ENCODE measurements around the gene ALDH5A1.

Gene ALDH5A1

DNA sequence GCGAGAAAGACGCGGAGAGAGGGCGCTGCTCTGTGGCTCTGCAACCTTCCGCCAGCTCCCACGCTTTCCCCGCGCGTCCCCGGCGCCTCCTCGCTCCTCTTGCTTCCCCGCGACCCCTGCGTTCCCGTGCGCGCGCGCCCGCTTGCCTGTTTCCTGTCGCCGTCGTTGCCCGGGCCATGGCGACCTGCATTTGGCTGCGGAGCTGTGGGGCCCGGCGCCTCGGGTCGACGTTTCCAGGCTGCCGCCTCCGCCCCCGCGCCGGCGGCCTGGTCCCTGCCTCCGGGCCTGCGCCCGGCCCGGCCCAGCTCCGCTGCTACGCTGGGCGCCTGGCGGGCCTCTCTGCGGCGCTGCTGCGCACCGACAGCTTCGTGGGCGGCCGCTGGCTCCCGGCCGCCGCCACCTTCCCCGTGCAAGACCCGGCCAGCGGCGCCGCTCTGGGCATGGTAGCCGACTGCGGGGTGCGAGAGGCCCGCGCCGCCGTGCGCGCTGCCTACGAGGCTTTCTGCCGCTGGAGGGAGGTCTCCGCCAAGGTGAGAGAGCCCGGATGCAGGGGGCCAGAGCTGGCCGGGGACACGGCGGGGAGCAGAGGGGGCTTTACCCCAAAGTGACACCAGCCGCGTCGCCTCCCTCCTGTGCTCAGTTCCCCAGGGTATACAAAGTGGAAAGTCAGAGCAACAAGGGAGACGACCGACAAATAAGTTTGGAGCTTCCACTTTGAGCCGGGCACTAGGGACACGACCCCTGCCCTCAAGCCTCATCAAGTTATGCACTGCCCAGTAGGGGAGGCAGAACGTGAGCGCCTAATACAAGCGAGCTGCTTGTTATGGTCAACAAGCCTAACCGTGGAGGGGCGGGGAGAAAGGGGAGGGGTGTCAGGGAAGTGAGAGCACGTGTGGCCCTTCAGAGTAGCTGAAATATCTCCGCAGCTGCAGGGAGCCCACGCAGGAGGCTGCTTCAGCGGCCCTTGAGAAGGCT lies at the start of gene ALDH5A1:
Gene ALDH5A1 (plus strand): TSS at position 149 of the 975 bp plus-strand sequence. CDS start 28 bp downstream, at position 177.
- DNase-seq (ENCODE audit: low read depth in 2 of 2) = peak; percentile 71 to 79

GRCh38 chr6:24445704-24446103 lies 49.1 kb upstream of the ALDH5A1 start:
- no peak for DNase-seq (ENCODE audit: low read depth in 2 of 2)

DNA sequence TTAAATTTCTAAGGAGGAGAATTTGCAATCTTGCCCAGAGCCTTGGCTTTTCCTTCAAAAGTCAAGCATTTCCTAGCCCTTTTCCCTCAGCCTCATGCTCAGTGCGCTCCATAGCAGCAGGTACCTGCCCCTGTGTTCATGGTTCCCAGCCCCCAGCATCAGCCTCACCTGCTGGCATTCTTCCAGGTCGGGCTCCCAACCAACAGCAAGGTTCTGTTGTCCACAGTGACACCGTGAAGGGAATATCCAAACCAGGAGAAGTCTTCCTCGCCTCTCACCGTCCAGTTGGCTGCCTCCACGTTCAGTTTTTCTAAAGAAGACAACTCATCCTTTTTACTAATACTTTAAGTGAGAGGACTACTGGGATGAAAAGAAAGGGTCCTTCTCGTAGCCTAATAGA lies 48.1 kb upstream of the ALDH5A1 start:
- no peak for DNase-seq (ENCODE audit: low read depth in 2 of 2)

- DNase-seq (ENCODE audit: low read depth in 2 of 2) = no peak
Measured at GRCh38 chr6:24448396-24448795, 46.4 kb upstream of the ALDH5A1 start.

DNA sequence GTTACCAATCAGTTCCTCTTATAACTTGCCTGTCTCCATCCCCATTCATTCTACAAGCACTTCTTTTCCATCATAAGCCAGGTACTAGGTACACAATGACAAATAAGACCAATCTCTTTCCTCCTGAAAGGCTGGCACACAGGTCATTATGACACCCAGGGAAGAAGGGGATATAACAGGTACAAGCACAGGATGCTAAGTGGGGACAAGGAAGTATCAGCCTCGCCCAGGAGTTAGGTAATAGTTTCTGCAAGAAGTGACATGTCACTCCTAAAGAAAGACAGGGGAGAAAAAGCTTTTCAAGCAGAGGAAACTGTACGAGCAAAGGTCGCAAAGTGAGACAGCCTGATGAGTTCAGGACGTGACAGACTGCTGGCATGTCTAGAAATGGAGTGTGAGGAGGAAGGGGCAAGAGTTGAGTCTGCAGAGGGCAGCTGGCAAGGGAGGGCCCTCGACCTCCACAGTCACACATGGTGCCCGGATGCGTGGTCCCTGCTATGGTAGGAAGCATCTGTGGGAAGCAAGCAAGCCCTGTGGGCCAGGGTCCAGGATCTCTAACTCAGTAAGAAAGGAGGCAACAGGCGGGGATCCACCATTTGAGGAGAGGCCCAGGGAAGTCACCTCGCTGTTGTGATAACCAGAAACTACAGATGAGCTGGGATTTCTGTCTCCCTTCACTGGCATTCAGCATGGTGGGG lies 45.8 kb upstream of the ALDH5A1 start:
- DNase-seq (ENCODE audit: low read depth in 2 of 2) = no peak

GRCh38 chr6:24451581-24452388 lies 43.0 kb upstream of the ALDH5A1 start:
- no peak for DNase-seq (ENCODE audit: low read depth in 2 of 2)

- no peak for DNase-seq (ENCODE audit: low read depth in 2 of 2)
Measured at GRCh38 chr6:24453921-24454320, 40.8 kb upstream of the ALDH5A1 start.

GRCh38 chr6:24454452-24454851 lies 40.3 kb upstream of the ALDH5A1 start:
- no peak for DNase-seq (ENCODE audit: low read depth in 2 of 2)

DNA sequence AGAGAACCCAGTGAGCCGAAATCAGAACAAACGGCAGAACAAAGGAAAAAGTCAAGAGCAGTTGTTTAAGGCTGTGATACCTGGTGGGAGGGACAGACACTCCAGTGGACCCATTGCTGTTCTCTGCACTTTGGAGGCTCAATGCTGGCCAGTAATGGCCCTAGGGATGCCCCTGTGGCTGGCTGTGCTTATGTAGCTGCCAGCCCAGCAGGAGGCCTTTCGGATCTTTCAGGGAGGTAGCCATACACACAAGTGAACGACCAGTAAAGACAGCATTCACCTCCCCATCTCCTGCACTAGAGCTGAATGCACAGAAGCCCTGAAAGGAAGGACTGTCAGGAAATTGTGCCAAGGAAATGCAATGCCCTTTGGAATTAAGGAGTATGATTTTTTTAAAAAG lies 39.7 kb upstream of the ALDH5A1 start:
- no peak for DNase-seq (ENCODE audit: low read depth in 2 of 2)

DNA sequence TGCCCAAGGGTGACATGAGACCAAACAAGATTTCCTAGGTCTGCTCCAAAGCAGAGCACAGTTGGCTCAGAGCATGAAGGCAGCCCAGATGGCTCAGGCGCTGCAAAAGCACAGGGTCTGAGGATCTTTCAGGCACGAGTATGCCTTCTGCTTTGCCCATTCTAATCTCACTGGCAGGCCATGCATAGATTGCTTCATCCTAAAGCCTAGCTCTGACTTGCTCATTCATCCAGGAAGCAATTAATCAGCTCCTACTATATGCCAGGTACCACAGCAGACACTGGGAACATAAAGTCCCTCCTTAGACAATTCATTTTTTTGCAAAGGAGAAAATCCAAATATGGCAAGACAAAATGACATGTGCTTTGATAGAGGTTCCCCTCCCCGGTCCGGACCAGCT lies 36.6 kb upstream of the ALDH5A1 start:
- no peak for DNase-seq (ENCODE audit: low read depth in 2 of 2)

DNA sequence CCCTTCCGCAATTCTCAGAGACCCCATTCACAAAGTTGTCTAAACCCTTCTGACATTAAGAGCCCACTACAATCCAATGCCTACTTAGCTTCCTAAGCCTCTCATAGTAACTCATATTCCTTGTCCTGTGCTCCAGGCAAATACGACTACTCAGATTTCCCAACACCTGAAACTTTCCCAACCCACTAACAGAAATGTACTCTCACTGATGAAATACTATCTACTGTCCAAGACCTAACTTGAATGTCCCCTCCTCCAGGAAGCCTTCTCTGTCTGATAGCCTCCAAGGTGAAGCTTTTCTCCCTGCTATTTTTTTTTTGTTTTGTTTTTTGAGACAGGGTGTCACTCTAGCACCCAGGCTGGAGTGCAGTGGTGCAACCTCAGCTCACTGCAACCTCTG lies 35.8 kb upstream of the ALDH5A1 start:
- no peak for DNase-seq (ENCODE audit: low read depth in 2 of 2)

DNA sequence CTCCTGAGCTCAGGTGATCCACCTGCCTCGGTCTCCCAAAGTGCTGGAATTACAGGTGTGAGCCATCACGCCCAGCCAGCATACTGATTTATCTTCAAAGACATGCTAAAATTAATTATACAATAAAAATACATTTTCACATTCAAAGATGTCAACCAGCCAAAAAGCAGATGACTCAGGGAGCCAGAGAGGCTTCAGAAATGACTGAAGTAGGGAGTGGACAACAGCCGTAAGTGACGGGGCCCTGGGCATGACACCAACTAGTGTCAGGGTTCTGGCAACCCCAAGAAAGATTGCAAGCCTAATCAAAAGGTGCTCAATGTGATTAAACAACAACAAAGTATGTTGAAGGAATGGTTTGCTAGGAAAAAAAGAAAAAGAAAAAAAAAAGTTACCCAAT lies 33.8 kb upstream of the ALDH5A1 start:
- DNase-seq (ENCODE audit: low read depth in 2 of 2) = no peak

DNA sequence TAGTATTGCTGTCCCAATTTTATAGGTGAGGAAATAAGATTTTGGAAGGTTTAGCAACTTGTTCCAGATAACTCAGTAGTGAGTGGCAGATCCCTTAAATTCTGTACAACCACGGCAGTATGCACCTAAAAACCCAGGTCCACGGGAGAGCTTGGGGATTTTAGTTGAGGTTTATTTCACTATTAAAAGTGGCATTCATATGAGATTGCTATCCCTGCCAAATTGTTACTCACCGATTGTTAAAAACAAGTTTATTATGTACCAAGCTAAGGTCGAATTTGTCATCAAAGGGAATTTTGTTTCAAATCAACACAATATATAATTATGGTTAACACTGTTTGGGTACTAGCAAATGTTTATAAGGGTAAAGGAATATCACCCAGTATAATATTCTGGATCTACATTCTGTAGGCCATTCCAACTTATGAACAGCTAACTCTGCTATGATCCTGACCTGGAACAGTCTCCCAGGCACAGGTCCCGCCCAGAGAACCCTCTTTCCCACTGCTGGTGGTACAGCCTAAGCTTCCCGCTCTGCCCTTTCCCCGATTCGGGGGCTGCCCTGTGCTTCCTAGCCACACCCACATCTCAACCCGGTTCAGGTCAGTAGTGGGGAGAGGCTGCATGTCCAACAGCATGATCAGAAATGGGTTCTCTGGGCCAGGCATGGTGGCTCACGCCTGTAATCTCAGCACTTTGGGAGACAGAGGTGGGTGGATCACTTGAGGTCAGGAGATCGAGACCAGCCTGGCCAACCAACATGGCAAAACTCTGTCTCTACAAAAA lies 30.3 kb upstream of the ALDH5A1 start:
- DNase-seq (ENCODE audit: low read depth in 2 of 2) = no peak

- DNase-seq (ENCODE audit: low read depth in 2 of 2) = no peak
Measured at GRCh38 chr6:24469811-24470210, 25.0 kb upstream of the ALDH5A1 start.

- DNase-seq (ENCODE audit: low read depth in 2 of 2) = no peak
Measured at GRCh38 chr6:24472181-24472580, 22.6 kb upstream of the ALDH5A1 start.

GRCh38 chr6:24476631-24477030 lies 18.1 kb upstream of the ALDH5A1 start:
- no peak for DNase-seq (ENCODE audit: low read depth in 2 of 2)

GRCh38 chr6:24477070-24477469 lies 17.7 kb upstream of the ALDH5A1 start:
- no peak for DNase-seq (ENCODE audit: low read depth in 2 of 2)

GRCh38 chr6:24478903-24479302 lies 15.9 kb upstream of the ALDH5A1 start:
- no peak for DNase-seq (ENCODE audit: low read depth in 2 of 2)

- DNase-seq (ENCODE audit: low read depth in 2 of 2) = no peak
Measured at GRCh38 chr6:24480705-24481104, 14.1 kb upstream of the ALDH5A1 start.

DNA sequence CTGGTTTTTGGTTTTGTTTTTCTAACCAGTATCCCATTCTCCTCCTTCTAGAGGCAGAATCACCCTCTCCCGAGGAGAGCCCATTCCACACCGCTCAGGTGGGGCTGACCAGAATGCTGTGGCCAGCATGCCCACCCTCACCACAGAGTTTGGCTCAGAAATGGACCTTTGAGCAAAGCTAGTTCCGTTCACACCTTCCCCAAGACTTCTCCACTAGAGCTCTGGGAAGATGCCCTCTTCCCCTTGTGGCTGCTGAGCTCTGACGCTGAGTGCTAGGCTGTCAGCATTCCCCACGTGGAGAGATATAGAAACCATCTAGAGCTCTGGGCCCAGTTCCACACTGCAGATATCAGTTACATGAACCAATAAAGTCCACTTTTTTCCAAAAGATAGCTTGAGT lies 13.3 kb upstream of the ALDH5A1 start:
- no peak for DNase-seq (ENCODE audit: low read depth in 2 of 2)

DNA sequence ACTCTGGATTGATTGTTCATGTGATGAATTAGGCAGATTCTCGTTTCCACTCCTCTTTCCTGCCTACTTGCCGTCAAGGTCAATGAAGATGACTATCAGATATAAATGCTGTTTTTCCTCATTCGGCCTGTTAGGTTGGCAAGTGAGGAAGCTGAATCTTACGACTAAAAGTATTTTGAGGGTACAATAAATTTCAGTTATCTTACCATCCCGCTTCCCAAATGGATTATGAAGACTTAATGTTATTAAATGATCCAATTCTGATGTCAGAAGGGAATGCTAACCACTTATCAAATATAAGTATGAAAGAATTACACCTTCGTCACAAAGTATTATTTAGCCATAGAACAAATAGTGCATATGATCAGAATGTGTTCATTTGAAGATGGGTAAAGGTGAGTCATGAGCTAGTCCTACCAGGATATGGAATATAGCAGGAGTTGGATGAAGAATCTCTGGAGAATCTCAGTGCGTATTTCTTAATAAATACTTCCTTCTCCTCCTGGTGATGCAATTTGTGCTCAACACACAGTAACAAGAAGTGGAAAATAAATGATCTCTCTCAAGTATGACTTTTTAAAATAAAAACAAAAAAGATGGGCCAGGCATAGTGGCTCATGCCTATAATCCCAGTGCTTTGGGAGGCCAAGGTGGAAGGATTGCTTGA lies 10.0 kb upstream of the ALDH5A1 start:
- DNase-seq (ENCODE audit: low read depth in 2 of 2) = no peak

Measured in stimulated activated CD4-positive, alpha-beta T cell treated with anti-CD3 and anti-CD28 coated beads, Interleukin-4, amount 100 ng/mL, for 48 hours (primary cell).